ENCODE data around the gene BCR.

Gene BCR

DNA sequence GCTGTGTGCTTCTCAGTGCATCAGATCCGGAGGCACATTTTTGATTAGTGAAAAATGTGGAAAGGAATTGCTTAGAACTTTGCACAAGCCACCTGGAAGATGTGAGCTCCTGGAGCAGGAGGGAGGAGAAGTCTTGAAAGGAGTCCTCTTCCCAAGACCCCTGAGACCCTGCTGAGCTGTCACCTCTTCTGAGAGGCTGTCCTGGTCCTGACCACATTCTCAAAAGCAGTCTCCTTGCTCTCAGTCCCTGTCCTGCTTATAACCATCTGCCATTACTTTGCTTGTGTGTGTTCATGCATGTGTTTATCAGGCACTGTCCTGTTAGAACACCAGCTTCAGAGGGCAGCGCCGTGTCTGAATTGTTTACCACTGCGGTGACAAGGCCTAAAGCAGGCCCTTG is 86.5 kb downstream of the BCR start:
- DNase-seq = no peak

GRCh38 chr22:23267226-23268043 is 87.1 kb downstream of the BCR start:
- DNase-seq = no peak

- no peak for DNase-seq
Observed at GRCh38 chr22:23268139-23268712, 87.9 kb downstream of the BCR start.

GRCh38 chr22:23268877-23269276 is 88.6 kb downstream of the BCR start:
- DNase-seq = no peak

- no peak for DNase-seq
Observed at GRCh38 chr22:23269441-23270211, 89.3 kb downstream of the BCR start.

DNA sequence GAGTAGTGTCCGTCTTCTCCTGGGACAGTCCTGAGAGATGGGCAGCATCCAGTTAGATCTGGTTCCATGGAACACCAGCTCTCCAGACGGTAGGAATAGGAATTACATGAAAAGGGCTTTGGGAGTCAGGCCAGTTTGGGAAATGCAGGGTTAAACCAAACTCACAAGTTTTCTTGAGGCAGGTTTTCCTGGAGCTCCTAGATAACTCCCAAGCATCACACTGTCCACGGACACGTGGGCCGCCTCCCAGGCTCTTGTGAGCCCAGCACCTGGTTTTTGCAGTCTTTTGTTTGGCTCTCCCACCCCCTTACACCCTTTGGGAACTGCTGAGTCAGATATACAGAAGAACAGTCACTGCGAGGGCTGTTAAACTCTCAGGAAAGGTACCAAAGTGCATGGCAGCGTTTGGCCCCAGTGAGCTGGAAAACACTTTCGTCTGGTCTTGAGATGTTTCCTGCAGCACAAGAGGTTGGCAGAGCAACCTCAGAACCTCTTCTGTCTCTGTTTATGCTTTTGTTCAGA is 90.0 kb downstream of the BCR start:
- DNase-seq = no peak

- no peak for DNase-seq
Observed at GRCh38 chr22:23270798-23271596, 90.7 kb downstream of the BCR start.

DNA sequence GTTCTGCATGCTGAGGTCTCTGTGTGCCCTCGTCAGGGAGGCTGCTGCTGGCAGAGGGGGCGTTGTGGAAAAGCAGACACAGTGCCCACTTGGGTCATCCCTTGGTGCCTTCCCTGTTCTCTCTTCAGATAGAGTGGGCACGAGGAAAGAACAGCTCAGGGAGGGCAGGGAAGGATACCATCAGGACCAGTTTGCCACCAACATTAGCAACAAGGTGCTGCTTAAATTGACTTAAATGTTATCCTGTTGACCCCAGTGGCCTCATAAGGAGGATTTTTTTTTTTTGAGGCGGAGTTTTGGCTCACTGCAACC is 91.2 kb downstream of the BCR start:
- no peak for DNase-seq

GRCh38 chr22:23272371-23272770 is 92.1 kb downstream of the BCR start:
- DNase-seq = no peak

GRCh38 chr22:23272834-23273233 is 92.5 kb downstream of the BCR start:
- DNase-seq = no peak

- DNase-seq = no peak
Observed at GRCh38 chr22:23273445-23274145, 93.3 kb downstream of the BCR start.

GRCh38 chr22:23274146-23274526 is 93.8 kb downstream of the BCR start:
- no peak for DNase-seq

DNA sequence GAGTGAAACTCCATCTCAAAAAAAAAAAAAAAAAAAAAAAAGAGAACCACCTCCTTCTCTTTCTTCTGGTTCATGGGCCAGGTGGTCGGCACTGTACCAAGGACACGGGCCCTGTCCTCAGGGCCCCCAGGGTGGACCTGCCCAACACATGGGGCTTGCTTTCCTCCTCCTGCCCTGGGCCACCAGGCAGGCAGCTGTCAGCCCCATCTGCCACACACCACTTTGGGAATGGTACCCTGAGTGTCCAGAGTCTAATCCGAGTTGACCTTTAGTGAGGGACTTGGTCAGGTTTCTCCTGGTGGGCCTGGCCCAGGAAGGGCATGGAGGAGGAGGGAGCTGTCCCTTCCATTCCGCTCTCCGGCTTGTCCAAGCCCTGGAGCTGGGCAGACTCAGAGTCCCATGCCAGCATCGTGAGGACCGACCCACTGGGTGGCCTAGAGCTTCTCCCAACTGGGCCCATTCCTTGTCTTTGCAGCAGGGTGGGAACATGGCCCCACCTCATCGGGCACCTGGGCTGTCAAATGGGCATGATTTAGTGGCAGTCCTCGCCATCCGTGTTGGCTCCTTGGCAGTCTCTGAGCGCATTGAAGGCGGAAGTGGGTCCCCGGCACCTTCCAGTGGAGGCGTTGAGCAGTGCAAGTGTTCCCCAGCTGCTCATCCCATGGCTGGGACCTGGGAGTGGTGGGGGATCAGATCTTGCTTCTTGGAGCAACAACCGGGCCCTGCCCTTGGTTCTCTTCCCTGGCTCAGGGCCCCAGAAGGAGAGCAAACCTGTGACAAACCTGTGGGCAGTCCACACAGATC is 94.8 kb downstream of the BCR start:
- no peak for DNase-seq

DNA sequence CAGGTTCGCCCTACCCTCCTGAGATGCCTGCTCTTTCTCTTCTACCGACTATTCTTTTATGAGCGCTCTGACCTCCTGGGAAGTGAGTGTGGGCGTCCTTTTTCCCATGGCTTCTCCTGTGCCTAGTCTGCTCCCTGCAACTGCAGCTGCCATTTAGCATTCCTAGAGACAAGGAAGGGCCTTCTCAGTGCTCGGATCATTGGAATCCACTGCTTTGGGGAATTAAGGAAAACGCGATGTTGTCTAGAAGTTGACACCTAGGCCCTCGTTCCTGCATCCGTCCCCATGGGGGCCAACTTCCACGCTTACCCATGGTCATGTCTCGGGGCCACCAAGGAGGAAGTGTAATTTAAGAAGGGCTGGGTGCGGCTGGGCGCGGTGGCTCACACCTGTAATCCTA is 95.4 kb downstream of the BCR start:
- no peak for DNase-seq

DNA sequence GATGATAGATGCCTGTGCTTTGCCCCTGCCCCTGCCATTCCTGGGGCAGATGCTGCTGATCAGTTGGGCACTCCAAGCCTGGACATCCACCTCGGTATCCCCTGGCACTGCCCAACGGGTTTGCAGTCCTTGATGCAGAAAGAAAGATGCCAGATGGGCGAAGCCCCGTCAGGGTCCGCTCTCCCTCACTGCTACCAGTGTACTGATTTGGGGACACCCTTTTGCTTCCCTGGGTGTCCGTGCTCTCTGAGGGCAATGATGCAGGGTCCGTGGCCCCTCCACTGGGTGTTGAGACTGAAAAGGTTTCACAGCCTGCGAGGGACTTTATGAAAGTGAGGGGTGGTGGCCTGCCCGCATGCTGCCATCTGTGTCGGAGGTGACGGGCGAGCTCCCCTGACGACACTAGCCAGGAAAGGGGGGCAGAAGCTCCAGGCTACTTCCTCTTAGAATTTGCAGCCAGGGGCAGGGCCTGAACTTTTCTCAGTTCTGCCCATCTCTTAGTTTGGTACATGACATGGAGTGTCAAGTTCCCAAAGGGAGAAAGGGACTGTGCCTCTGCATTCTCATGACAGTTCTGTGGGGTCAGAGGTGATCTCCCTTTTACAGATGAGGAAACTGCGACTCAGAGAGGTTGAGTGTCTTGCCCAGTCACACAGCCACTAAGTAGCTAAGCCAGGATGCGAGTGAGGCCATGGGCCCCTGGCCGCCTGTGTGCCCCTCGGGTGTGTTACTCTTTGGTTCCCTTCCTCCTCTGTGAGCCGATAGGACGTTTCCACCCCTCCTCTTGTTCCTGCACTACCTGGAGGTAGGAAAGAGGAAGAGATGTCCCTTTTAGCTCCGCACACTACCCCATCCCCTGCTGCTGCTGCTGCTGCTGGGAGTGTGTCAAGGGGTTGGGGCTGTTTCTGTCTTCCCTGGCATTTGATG is 96.6 kb downstream of the BCR start:
- no peak for DNase-seq

DNA sequence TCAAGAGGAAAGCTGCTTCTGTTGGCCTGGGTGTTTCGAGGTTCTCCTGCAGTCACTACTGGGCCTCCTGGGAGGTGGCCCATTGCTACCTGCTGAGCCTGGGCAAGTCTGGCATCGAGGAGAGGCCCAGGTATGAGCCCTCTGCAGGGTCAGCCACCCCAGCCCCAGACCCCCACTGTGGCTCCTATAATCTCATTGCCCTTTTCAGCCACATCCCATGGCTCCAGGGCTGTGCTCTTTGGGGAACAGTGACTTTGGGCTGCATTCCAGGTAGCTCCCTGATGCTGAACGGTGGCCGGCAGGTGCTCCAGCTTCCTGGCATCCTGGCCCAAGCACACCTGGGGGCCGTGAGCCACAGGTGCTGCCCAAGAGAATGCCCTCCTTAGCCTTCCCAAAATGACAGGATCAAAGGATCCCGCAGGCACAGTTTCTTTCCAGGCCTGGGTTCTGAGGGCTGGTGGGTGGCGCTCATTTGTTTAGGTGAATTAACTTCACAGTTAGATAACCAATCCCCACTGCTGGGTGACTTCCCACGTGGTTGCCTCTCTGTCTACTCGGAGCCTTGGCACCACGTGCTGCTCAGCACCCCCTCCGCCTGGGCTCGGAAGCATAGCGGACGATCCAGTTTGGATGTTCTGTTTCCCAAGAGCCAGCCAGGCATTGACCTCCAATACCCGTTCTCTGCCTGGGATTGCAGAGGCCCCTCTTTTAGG is 97.4 kb downstream of the BCR start:
- no peak for DNase-seq

GRCh38 chr22:23278883-23279675 is 98.8 kb downstream of the BCR start:
- no peak for DNase-seq

- no peak for DNase-seq
Observed at GRCh38 chr22:23279781-23280180, 99.5 kb downstream of the BCR start.

All from kidney glomerular epithelial cell (primary cell).